ENCODE results near the gene HPN. TPM values are rescaled to one million over a fixed set of nuclear protein-coding genes. Genes with fewer than 3 reads are reported as not detected.

Gene HPN
- total RNA-seq, 1 donor from 2014 or later, result 0.07 TPM

GRCh38 chr19:35056513-35057063 lies 15.1 kb downstream of the HPN start:
- no peak for DNase-seq (ENCODE audit: low spot score)
- Mint-ChIP-seq H3K9me3 (no peaks in the 10 kb centered on the region), H3K36me3 (ENCODE audit: low read depth) (no peaks in the 10 kb centered on the region), H3K4me3 (ENCODE audit: low read depth) (no peak overlapping the region), H3K4me1 (ENCODE audit: low read depth) (no peaks in the 10 kb centered on the region), H3K27ac (no peak overlapping the region), H3K27me3 (ENCODE audit: low read depth) (peaks cover 6% of the 10 kb centered on the region)
- intact Hi-C loops (cut with micrococcal nuclease), result no loop called here

- Mint-ChIP-seq H3K4me3 (ENCODE audit: low read depth) (no peak overlapping the region), H3K9me3 (no peaks in the 10 kb centered on the region), H3K27ac (no peak overlapping the region), H3K27me3 (ENCODE audit: low read depth) (peaks cover 6% of the 10 kb centered on the region), H3K4me1 (ENCODE audit: low read depth) (no peaks in the 10 kb centered on the region), H3K36me3 (ENCODE audit: low read depth) (no peaks in the 10 kb centered on the region)
- no peak for DNase-seq (ENCODE audit: low spot score)
- intact Hi-C loops (cut with micrococcal nuclease), result no loop called here
Measured at GRCh38 chr19:35058370-35058769, 16.8 kb downstream of the HPN start.

GRCh38 chr19:35059006-35059798 lies 17.7 kb downstream of the HPN start:
- Mint-ChIP-seq H3K9me3 (no peaks in the 10 kb centered on the region), H3K27ac (no peak overlapping the region), H3K27me3 (ENCODE audit: low read depth) (peaks cover 6% of the 10 kb centered on the region), H3K4me3 (ENCODE audit: low read depth) (no peak overlapping the region), H3K4me1 (ENCODE audit: low read depth) (peaks cover 3% of the 10 kb centered on the region), H3K36me3 (ENCODE audit: low read depth) (no peaks in the 10 kb centered on the region)
- DNase-seq (ENCODE audit: low spot score), result no peak
- intact Hi-C loops (cut with micrococcal nuclease), result no loop called here

GRCh38 chr19:35059799-35060091 lies 18.2 kb downstream of the HPN start:
- no peaks in the 10 kb centered on the region for H3K9me3 Mint-ChIP-seq
- no peak overlapping the region for H3K4me3 Mint-ChIP-seq (ENCODE audit: low read depth)
- H3K27ac Mint-ChIP-seq, result no peak overlapping the region
- H3K4me1 Mint-ChIP-seq (ENCODE audit: low read depth), result peaks cover 4% of the 10 kb centered on the region
- peaks cover 6% of the 10 kb centered on the region for H3K27me3 Mint-ChIP-seq (ENCODE audit: low read depth)
- H3K36me3 Mint-ChIP-seq (ENCODE audit: low read depth), result no peaks in the 10 kb centered on the region
- DNase-seq (ENCODE audit: low spot score), result no peak
- intact Hi-C loops (cut with micrococcal nuclease), result no loop called here

- no peak for DNase-seq (ENCODE audit: low spot score)
- Mint-ChIP-seq H3K4me1 (ENCODE audit: low read depth) (peaks cover 4% of the 10 kb centered on the region), H3K9me3 (no peaks in the 10 kb centered on the region), H3K36me3 (ENCODE audit: low read depth) (no peaks in the 10 kb centered on the region), H3K27me3 (ENCODE audit: low read depth) (peaks cover 6% of the 10 kb centered on the region), H3K4me3 (ENCODE audit: low read depth) (no peak overlapping the region), H3K27ac (no peak overlapping the region)
- intact Hi-C loops (cut with micrococcal nuclease), result no loop called here
Measured at GRCh38 chr19:35060160-35060855, 18.8 kb downstream of the HPN start.

DNA sequence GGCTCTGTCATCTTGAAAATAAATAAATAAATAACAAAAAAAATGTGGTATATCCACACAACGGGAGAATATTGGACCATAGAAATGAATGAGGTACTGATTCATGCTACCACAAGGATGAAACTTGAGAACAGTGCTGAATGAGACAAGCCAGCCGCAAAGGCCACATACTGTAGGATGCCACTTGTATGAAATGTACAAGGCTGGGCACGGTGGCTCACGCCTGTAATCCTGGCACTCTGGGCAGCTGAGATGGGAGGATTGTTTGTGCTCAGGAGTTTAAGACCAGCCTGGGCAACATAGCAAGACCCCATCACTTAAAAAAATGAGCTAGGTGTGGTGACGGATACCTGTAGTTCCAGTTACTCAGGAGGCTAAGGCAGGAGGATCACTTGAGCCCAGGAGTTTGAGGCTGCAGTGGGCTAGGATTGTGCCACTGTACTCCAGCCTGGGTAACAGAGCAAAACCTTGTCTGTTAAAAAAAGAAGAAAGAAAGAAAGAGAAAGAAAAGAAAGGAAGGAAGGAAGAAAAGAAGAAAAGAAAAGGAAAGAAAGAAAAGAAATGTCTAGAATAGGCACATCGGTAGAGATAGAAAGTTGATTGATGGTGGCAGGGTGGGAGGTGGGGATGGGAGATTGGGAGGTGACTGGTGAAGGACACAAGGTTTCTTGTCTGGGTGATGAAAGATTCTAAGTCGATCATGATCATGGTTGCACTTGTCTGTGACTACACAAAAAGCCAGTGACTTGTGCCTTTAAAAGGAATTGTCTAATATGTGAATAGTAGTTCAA lies 20.3 kb downstream of the HPN start:
- no peak overlapping the region for H3K4me3 Mint-ChIP-seq (ENCODE audit: low read depth)
- H3K4me1 Mint-ChIP-seq (ENCODE audit: low read depth), result peaks cover 6% of the 10 kb centered on the region
- no peak for DNase-seq (ENCODE audit: low spot score)
- H3K9me3 Mint-ChIP-seq, result no peaks in the 10 kb centered on the region
- H3K27me3 Mint-ChIP-seq (ENCODE audit: low read depth), result peaks cover 3% of the 10 kb centered on the region
- H3K27ac Mint-ChIP-seq, result no peak overlapping the region
- intact Hi-C loops (cut with micrococcal nuclease), result no loop called here
- no peaks in the 10 kb centered on the region for H3K36me3 Mint-ChIP-seq (ENCODE audit: low read depth)

GRCh38 chr19:35062942-35063341 lies 21.4 kb downstream of the HPN start:
- Mint-ChIP-seq H3K36me3 (ENCODE audit: low read depth) (no peaks in the 10 kb centered on the region), H3K4me1 (ENCODE audit: low read depth) (peaks cover 10% of the 10 kb centered on the region), H3K9me3 (no peaks in the 10 kb centered on the region), H3K27me3 (ENCODE audit: low read depth) (no peaks in the 10 kb centered on the region), H3K27ac (no peak overlapping the region), H3K4me3 (ENCODE audit: low read depth) (no peak overlapping the region)
- intact Hi-C loops (cut with micrococcal nuclease), result no loop called here
- no peak for DNase-seq (ENCODE audit: low spot score)

GRCh38 chr19:35063940-35064818 lies 22.7 kb downstream of the HPN start:
- Mint-ChIP-seq H3K4me1 (ENCODE audit: low read depth) (peaks cover 10% of the 10 kb centered on the region), H3K36me3 (ENCODE audit: low read depth) (no peaks in the 10 kb centered on the region), H3K9me3 (no peaks in the 10 kb centered on the region), H3K27ac (no peak overlapping the region), H3K27me3 (ENCODE audit: low read depth) (no peaks in the 10 kb centered on the region), H3K4me3 (ENCODE audit: low read depth) (no peak overlapping the region)
- no peak for DNase-seq (ENCODE audit: low spot score)
- intact Hi-C loops (cut with micrococcal nuclease), result no loop called here

DNA sequence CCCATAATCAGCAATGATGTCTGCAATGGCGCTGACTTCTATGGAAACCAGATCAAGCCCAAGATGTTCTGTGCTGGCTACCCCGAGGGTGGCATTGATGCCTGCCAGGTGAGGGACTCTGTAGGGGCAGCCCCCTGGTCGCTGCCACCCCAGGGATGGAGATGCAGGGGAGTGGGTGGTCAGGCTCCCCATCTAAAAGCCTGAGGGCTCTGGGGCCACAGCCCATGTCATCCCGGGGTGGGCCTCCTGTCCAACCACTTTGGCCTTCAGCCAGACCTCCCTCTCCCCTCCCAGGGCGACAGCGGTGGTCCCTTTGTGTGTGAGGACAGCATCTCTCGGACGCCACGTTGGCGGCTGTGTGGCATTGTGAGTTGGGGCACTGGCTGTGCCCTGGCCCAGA lies 24.1 kb downstream of the HPN start:
- Mint-ChIP-seq H3K4me1 (ENCODE audit: low read depth) (peaks cover 10% of the 10 kb centered on the region), H3K27me3 (ENCODE audit: low read depth) (no peaks in the 10 kb centered on the region), H3K4me3 (ENCODE audit: low read depth) (no peak overlapping the region), H3K36me3 (ENCODE audit: low read depth) (no peaks in the 10 kb centered on the region), H3K9me3 (no peaks in the 10 kb centered on the region), H3K27ac (no peak overlapping the region)
- no peak for DNase-seq (ENCODE audit: low spot score)
- intact Hi-C loops (cut with micrococcal nuclease), result loop anchor here (5.0 kb wide), 1 partner anchor 72 kb away; the partner anchor contains the start of genes FXYD1 and LGI4

- H3K4me3 Mint-ChIP-seq (ENCODE audit: low read depth), result no peak overlapping the region
- no peaks in the 10 kb centered on the region for H3K36me3 Mint-ChIP-seq (ENCODE audit: low read depth)
- H3K27ac Mint-ChIP-seq, result no peak overlapping the region
- H3K4me1 Mint-ChIP-seq (ENCODE audit: low read depth), result peaks cover 10% of the 10 kb centered on the region
- H3K27me3 Mint-ChIP-seq (ENCODE audit: low read depth), result no peaks in the 10 kb centered on the region
- H3K9me3 Mint-ChIP-seq, result no peaks in the 10 kb centered on the region
- no peak for DNase-seq (ENCODE audit: low spot score)
- intact Hi-C loops (cut with micrococcal nuclease), result loop anchor here (2.0 to 5.0 kb wide), 2 partner anchors 49 to 71 kb away; partner anchors contain the start of genes FXYD1, FXYD3 and LGI4
Measured at GRCh38 chr19:35066121-35066520, 24.6 kb downstream of the HPN start.

GRCh38 chr19:35066691-35067563 lies 25.4 kb downstream of the HPN start:
- no peaks in the 10 kb centered on the region for H3K9me3 Mint-ChIP-seq
- peak overlapping the region; percentile 27 for H3K27ac Mint-ChIP-seq
- H3K4me3 Mint-ChIP-seq (ENCODE audit: low read depth), result no peak overlapping the region
- H3K4me1 Mint-ChIP-seq (ENCODE audit: low read depth), result peaks cover 10% of the 10 kb centered on the region
- intact Hi-C loops (cut with micrococcal nuclease), result loop anchor here (2.0 to 5.0 kb wide), 2 partner anchors 48 to 70 kb away; partner anchors contain the start of genes FXYD1, FXYD3 and LGI4
- H3K27me3 Mint-ChIP-seq (ENCODE audit: low read depth), result no peaks in the 10 kb centered on the region
- peak; percentile 75 for DNase-seq (ENCODE audit: low spot score)
- H3K36me3 Mint-ChIP-seq (ENCODE audit: low read depth), result no peaks in the 10 kb centered on the region
